Lower leg skin (tissue), 4 donors: ENCODE results near the gene MCOLN1. TPM values are rescaled to one million over a fixed set of nuclear protein-coding genes. Genes with fewer than 3 reads are reported as not detected.

Experiments used
- DNase-seq, 2 donors: peaks; one replicate each; pipeline ENCODE4 v3.0.0-alpha.2; 2019; ENCODE audit warnings: low spot score in 2 of 2
- H3K4me3 ChIP-seq: fragments of 200-600 bp; sonication (generic); 2 replicates; pipeline ENCODE4 v1.5.1; 2017; ENCODE audit warnings: mild to moderate bottlenecking, low read depth; ENCODE audit not compliant: poor library complexity, severe bottlenecking
- CTCF ChIP-seq, 3 donors: fragments of 450-650 bp; IDR thresholded peaks; one replicate each; pipeline ENCODE4 v1.5.1; 2016; ENCODE audit warnings: antibody characterized with exemption in 3 of 3, mild to moderate bottlenecking in 3 of 3, moderate library complexity in 2 of 3
- POLR2A ChIP-seq, 2 donors: fragments of 450-650 bp; IDR thresholded peaks; one replicate each; pipeline ENCODE4 v1.6.1; 2016 to 2017; ENCODE audit warnings: antibody characterized with exemption in 2 of 2, mild to moderate bottlenecking in 1 of 2, moderate library complexity in 1 of 2
- WGBS, 2 donors: methylation state at CpG; one replicate each; pipeline ENCODE4 v1.1.5; 2018; 5-methylcytosine and 5-hydroxymethylcytosine counted together
- intact Hi-C: fragments of 100-400 bp; cut with DNase I; formaldehyde crosslinking; loops from one replicate; pipeline ENCODE4 v1.15.0; 2023; ENCODE audit warnings: low total_unique reads
- total RNA-seq, 4 donors: library from RNA; depleted of rRNA; stranded (reverse); fragments of >200 nt; gene quantifications; one replicate each; pipeline ENCODE4 v1.1.0, GENCODE V29; 2016

MCOLN1 gene
- total RNA-seq, 4 donors from 2014 or later: 15.2 to 37.7 (median 28.6) TPM

- intact Hi-C loops: no loop called here
- H3K4me3 ChIP-seq: no peak overlapping the region
- TF ChIP-seq CTCF (IDR thresholded peaks at IDR 0.05) (no peak), POLR2A (IDR thresholded peaks at IDR 0.05) (no peak)
- DNase-seq: no peak
- WGBS, 2 donors: 78 to 82% methylated on average over 17 of the region's 17 CpGs
These were observed 38.7 kb upstream of the MCOLN1 start for GRCh38 chr19:7483720-7484201.

DNA sequence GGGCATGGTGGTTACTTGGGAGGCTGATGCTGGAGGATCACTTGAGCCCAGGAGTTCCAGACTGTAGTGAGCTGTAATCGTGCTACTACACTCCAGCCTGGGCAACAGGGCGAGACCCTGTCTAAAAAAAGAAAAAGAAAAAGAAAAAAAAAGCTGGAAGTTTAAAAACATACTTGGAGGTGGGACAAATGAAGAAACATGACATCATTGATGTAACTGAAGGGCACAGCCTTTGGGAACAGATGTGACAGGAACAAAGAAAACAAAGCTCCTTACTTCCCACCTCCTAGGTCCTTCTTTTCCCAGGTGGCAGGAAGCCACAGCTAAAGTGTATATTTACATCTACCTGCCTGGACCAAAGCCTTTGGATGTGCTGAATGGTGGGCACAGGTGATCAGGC, 35.5 kb upstream of the MCOLN1 start:
- 80 to 85% methylated on average over 2 of the region's 2 CpGs for WGBS, 2 donors
- intact Hi-C loops: no loop called here

GRCh38 chr19:7488736-7489353, 33.6 kb upstream of the MCOLN1 start, which contains the start of gene PEX11G:
TSS of gene PEX11G (minus strand) at chr19:7489035. CDS start at chr19:7489010, 25 bp downstream.
- no peak for TF ChIP-seq CTCF (IDR thresholded peaks at IDR 0.05)
- peak in 1 of 2 donors; percentile 66 for TF ChIP-seq POLR2A (IDR thresholded peaks at IDR 0.05)
- H3K4me3 ChIP-seq: peak within 1 kb of the TSS; percentile 35
- 2% methylated on average over 26 to 43 of the region's 49 CpGs for WGBS, 2 donors
- DNase-seq: peak; percentile 79 to 98
- intact Hi-C loops: no loop called here

More for the DNA sequence above, 35.5 kb upstream of the MCOLN1 start:
- DNase-seq: no peak
- TF ChIP-seq CTCF (IDR thresholded peaks at IDR 0.05) (no peak), POLR2A (IDR thresholded peaks at IDR 0.05) (no peak)
- H3K4me3 ChIP-seq: no peak overlapping the region

GRCh38 chr19:7489609-7490044, 32.8 kb upstream of the MCOLN1 start:
- DNase-seq: no peak
- TF ChIP-seq POLR2A (IDR thresholded peaks at IDR 0.05): no peak
- no peak for TF ChIP-seq CTCF (IDR thresholded peaks at IDR 0.05)
- intact Hi-C loops: no loop called here
- WGBS, 2 donors: 72 to 76% methylated on average over 11 of the region's 11 CpGs
- no peak overlapping the region for H3K4me3 ChIP-seq

GRCh38 chr19:7492142-7492541, 30.3 kb upstream of the MCOLN1 start:
- no peak for DNase-seq
- H3K4me3 ChIP-seq: no peak overlapping the region
- intact Hi-C loops: no loop called here
- 45 to 60% methylated on average over 4 of the region's 4 CpGs for WGBS, 2 donors
- TF ChIP-seq CTCF (IDR thresholded peaks at IDR 0.05) (no peak), POLR2A (IDR thresholded peaks at IDR 0.05) (no peak)
